Body of pancreas (tissue), 4 donors: ENCODE data around the gene ELF2.
"Not testable (repeated sequence)": the region's sequence is repeated elsewhere in the genome, so short reads cannot be mapped to it uniquely, and the experiment has no call there.

Experiments used
- POLR2A ChIP-seq, 3 donors: fragments of 450-650 bp; IDR thresholded peaks; one replicate each; pipeline ENCODE4 v1.6.1; 2016; ENCODE audit warnings: antibody characterized with exemption in 3 of 3, mild to moderate bottlenecking in 2 of 3
- TF ChIP-seq, protein P1 (sequence below), 7 experiments: fragments of 450-650 bp in 4 of 7; fragments of 200-600 bp in 3 of 7; sonication (generic) in 3 of 7; IDR thresholded peaks; one replicate each; pipeline ENCODE4 v1.5.1; 2016 to 2019; ENCODE audit warnings: antibody characterized with exemption in 7 of 7

DNA sequence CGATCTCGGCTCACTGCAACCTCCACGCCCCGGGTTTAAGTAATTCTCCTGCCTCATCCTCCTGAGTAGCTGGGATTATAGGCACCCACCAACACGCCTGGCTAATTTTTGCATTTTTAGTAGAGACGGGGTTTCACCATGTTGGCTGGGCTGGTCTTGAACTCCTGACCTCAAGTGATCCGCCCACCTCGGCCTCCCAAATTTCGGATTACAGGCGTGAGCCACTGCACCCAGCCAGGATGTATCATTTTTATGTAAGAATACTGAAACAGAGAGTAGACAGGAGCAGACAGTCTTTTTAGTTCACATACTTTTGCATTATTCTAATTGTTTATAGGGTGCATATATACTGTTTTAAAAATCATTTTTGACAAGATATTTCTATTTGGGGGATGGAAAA is 36.6 kb upstream of the ELF2 start:
- TF ChIP-seq, protein P1, sequence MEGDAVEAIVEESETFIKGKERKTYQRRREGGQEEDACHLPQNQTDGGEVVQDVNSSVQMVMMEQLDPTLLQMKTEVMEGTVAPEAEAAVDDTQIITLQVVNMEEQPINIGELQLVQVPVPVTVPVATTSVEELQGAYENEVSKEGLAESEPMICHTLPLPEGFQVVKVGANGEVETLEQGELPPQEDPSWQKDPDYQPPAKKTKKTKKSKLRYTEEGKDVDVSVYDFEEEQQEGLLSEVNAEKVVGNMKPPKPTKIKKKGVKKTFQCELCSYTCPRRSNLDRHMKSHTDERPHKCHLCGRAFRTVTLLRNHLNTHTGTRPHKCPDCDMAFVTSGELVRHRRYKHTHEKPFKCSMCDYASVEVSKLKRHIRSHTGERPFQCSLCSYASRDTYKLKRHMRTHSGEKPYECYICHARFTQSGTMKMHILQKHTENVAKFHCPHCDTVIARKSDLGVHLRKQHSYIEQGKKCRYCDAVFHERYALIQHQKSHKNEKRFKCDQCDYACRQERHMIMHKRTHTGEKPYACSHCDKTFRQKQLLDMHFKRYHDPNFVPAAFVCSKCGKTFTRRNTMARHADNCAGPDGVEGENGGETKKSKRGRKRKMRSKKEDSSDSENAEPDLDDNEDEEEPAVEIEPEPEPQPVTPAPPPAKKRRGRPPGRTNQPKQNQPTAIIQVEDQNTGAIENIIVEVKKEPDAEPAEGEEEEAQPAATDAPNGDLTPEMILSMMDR (IDR thresholded peaks at IDR 0.05), result not testable (repeated sequence)
- TF ChIP-seq POLR2A (IDR thresholded peaks at IDR 0.05), result not testable (repeated sequence)
